GM18508 (cell line): ENCODE results near the gene CLEC2B.
A peak's percentile ranks its signal among the peaks of the same experiment; 100 is the strongest.

Experiments used
- ATAC-seq: cut with Tn5 transposase; IDR thresholded peaks from one replicate; pipeline ENCODE4 v1.9.1; 2021; ENCODE audit warnings: moderate number of reproducible peaks; ENCODE audit not compliant: insufficient read depth, unreplicated experiment

Gene CLEC2B

DNA sequence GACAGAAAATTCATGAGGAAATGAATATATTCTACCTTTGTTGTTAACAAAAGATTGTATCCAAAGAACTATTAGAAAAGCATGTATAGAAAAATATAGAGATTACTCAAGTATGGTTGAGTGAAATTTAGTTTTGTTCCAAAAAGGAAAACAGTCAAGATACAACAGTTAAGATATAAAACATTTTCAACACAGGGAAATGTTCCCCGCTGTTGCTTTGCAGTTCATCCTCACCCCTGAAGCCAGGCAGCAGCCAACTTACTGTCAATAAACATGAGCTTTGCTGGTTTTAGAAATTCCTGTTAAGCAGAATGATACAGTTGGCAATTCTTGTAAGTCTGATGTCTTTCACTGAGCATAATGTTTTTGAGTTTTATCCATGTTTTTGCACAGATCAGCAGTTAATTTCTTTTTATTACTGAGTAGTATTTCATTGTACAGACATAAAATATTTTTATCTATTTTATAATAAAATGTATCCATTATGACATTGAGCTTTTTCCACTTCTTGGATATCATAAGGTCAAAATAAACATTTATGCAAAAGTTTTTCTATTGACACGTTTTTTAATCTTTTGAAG lies 1.2 kb upstream of the CLEC2B start:
- ATAC-seq: no peak

DNA sequence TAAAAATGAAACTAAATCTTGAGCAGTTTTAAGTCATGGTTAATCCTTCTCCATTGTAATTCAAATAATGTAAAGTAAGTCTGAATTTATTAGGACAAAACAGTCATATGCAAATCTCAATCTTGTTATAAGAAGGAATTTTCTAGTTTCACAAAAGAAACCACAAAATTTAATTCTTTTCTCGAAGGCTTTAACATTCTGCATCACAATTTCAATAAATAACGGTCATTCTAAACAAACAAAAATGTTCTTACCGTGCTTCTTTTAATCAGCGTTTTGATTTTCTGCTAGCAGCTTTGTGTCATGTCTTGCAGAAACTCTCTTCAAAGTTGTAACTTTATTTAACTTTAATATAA lies 225 bp downstream of the CLEC2B start:
- ATAC-seq: no peak

DNA sequence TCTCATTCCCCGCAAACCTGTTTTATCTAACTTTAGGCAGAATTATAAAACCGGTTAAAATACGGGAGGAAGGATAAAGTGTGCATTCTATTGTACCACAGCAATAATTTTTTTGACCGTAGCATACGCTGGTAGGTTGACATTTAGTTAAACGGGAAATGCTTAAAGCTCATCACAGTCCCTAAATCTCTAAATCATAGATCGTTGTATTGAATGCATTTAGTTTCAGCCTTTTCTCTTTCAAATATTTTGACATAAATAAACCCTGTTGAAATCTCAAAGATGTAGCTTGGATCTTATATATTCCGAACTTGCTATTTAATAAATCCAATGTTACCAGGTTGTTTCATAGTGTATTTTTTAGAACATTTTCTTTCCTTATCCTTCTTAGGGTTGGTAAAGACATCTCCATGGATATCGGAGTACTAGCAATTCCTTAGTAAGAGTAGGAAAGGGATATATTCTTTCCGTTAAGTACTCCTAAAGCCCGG lies 798 bp downstream of the CLEC2B start:
- ATAC-seq: no peak

DNA sequence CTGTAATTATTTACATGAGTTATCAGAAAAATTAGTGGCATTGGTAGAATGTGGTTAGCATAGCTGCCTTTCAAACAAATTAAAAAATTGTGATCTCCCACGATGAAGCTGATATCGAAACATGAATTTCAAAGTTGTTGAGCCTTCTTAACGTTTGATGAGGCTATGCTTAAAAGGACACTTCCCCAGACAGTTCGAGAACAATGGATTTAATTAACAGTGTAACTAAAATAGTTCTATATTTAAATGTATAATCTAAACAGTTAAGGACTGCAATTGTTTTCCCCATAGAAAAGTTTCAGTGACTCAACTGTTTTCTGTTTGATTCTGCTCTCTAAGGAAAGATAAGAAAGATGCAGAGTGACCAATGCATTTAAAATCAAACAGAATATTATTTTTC lies 1.6 kb downstream of the CLEC2B start:
- ATAC-seq: no peak

DNA sequence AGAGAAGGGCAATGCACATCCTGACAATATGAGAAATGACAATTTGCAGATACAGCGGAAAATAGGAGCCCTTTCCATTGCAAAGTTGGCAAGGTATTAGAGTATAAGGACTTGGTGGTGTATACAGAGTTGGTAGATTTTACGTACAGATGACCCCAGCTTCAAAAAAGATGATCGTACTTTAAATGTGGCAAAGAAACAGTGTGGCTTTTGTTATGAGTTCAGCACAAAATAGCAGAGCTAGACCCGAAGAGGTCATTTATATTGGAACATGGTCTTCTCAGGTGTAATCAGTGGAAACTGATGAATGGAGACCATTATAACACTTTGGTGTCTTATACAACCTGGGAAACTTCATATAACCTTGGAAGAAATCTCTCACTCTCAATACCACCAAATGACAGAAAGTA lies 2.3 kb downstream of the CLEC2B start:
- ATAC-seq: no peak

DNA sequence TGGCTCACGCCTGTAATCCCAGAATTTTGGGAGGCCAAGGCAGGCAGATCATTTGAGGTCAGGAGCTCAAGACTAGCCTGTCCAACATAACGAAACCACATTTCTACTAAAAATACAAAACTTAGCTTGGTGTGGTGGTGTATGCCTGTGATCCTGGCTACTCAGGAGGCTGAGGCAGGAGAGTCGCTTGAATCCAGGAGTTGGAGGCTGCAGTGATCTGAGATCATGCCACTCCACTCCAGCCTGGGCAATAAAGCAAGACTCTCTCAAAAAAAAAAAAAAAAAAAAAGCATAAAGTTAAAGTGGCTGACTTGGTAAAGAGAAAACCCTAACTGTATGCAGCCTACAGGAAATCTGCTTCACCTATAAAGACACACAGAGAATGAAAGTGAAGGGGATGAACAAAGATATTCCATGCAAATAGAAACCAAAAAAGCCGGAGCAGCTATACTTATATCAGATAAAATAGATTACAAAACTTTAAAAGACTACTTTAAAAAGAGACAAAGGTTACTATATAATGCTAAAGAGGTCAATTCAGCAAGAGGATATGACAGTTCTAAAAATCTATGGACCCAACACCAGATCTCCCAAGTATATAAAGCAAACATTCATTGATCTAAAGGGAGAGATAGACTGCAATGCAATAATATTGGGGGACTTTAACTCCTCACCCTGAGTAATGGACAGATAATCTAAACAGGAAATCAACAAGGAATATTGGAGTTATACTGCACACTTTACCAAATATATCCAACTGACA lies 4.1 kb downstream of the CLEC2B start:
- no peak for ATAC-seq

DNA sequence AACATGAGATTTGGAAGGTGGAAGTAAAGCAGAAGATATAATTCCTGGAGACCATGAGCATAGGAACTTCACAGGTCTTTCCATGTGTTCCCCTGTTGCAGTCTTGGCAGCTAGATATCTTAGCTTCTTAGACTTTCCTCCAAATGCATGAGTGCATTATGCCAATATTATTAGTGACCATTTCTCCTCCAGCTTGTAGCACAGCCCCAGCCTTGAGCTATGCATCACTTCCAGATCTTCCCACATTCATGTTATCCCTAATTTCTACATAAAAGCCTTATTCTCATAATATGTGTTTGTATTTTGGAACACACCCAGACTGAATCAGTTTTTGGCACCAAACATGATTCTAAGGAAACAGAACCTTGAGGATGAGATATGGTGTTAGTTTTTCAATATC lies 11.0 kb downstream of the CLEC2B start:
- no peak for ATAC-seq

DNA sequence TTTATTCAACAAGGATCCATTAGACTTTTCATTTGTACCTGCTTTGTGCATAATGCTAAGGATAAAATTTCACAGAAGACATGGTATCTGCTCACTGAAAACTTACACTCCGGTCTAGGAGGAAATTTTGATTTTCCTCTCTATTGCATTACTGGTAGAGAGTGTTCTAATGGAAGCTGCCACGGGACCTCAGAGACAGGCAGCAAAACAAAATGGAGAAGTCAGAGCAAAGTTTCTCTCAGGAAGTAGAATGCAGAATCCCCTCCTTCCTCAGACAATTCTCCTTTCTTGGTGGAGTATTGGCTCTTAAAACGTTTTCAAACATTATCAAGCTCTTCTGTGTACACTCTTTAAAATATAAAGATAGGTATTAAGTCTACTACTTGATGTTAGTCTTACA lies 12.3 kb downstream of the CLEC2B start:
- no peak for ATAC-seq

DNA sequence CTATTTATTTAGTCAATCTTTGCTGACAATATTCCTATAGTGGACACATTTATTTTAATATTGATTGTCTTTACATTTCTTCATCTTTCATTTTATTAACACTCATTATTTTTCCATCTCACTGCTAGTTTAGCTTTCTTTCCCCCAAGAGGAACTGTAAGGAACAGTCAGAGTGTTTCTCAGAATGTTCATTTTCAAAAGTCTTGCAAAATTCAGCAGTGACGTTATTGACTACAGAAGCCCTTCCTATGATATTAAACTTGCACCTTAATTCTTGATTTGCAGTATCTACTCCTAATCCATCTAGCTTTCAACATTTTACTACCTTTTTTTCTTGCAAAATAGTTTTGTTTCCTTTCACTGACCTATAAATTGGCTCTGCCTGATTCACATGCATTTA lies 13.0 kb downstream of the CLEC2B start:
- no peak for ATAC-seq

DNA sequence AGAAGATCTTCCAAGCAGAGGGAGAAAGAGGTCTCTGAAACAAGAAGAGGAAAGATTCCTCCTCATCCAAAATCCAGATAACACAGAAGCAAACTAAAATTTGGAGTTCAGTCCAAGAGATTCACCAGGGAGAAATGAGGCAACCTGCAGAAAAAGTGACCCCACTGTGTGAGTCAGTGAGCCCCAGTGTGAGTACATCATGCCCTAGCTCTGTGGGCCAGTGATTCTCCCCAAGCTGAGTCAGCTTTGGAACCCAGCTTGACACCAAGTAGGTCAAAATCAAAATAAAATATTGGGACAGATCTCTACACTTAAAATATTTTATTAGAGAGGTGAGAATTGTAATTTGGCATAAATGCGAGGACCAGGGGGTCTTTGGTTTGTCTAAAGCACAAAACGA lies 17.2 kb downstream of the CLEC2B start:
- no peak for ATAC-seq

DNA sequence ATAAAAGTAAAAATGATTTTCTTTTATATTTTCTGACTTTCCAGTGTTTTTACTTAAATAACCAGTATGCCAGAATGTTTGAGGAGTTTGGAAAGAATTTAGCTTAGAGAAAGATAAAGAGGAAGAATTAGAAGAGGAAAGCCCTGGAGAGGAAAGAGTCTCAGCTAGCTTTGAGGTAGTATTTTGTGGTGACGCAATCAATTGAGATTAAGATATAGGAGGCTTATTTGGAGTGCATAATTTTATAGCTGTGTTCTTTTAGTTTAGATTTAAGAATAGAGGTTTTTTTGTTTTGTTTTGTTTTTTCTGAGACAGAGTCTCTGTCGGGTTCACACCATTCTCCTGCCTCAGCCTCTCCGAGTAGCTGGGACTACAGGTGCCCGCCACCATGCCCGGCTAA lies 18.1 kb downstream of the CLEC2B start:
- ATAC-seq: no peak

DNA sequence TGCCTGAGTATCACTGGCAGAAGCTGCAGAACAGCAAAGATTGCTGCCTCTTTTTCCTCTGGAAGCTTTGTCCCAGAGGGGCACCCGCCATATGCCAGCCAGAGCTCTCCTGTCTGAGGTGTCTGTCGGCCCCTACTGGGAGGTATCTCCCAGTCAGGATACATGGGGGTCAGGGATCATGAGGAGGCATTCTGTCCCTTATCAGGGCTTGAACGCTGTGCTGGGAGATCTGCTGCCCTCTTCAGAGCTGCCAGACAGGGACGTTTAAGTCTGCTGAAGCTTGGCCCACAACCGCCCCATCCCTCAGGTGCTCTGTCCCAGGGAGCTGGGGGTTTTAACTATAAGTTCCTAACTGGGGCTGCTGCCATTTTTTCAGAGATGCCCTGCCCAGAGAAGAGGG lies 20.3 kb downstream of the CLEC2B start:
- no peak for ATAC-seq

DNA sequence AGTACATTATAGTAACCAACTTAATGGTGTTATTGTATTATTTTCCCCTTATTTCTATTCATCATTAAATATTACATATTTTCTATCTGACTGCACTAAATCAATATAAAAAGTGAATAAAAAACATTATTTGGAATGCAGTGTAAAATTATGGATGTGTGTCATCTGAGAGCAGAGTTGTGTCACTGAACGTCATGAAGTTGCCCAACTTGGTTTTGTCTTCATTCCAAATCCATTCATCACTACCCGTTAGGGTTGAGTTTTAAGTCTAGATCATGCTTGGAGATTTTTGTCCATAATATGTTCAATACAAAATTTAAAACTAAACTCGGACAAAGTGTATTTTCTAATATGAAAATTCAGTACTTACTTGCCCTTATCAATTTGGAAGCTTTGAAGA lies 25.7 kb downstream of the CLEC2B start:
- no peak for ATAC-seq

DNA sequence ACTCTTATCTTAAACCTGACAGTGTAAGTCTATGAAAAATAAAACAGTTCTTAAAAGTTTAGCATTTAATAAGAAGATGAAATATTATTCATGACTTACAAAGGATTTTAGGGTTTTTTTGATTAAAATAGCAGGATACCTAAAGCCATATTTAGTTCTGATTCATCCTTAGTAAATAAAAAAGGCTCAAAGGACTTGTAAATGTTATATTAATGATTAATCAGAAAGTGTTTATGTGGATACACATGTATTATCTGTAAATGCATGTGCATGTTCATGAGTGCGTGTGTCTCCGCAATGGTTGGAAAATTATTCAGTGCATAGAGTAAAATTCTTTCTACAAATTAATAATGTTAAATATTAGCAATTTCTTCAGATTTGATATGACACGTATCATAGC lies 37.4 kb downstream of the CLEC2B start:
- no peak for ATAC-seq

DNA sequence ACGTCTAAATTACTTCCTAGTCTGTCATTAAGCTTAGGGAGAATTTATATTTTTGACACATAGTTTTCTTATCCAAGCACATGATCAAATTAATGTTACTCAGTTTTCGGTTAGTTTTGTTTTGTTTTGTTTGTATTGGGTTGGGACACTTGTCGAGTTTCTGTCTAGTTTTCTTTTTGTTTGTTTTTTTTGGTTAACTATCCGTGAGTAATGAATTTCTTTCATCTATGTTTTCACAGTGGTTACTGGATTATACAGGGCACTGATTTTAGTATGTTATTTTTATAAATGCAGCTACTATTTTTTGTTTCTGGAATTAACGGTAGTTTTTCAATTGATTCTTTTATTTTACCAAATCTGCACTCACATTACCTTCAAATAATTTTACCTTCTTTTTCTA lies 39.2 kb downstream of the CLEC2B start:
- ATAC-seq: no peak

DNA sequence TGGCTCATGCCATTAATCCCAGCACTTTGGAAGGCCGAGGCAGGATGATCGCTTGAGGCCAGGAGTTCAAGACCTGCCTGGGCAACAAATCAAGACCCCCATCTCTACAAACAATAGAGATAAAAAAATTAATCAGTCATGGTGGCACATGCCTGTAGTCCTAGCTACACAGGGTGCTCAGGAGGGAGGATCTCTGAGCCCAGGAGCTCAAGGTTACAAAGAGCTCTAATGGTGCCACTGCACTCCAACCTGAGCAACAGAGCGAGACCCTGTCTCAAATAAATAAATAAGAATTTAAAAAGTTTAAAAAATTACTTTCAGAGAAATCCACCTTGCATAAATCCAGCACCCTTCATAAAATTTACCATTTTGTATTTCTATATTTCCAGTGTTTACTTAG lies 39.7 kb downstream of the CLEC2B start:
- ATAC-seq: no peak

DNA sequence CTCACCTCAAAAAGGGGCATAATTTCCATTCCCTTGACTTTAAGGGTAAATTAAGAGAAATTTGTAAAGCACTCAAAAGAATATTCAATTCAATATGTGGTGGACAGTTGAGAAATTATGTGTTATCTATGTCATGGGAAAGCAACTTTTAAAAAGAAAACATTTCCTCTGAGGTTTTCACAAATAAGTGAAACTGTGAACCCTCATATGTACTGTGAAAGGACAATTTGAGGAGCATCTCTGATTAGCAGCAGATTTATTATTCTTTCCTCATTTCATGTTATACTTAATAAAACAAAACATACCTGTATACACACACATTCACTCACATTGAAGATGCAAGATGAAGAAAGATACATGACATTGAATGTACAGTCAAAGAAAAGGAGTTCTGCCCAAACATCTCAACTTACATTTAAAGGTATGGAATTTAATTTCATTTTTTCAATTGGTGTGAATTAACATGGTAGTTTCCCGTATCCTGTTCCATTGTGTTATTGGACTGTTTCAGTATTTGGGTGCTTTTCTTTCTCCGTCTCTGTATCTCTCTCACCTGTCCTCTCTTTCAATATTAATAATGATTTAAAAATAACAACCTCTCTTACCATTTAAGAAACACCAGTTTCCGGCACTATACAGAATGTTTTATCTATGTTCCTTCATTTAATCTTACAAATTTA lies 41.8 kb downstream of the CLEC2B start, which contains the start of gene KLRF1:
Gene KLRF1 (plus strand): TSS at position 273 of the 680 bp plus-strand sequence. CDS start 64 bp downstream, at position 337.
- ATAC-seq: no peak

DNA sequence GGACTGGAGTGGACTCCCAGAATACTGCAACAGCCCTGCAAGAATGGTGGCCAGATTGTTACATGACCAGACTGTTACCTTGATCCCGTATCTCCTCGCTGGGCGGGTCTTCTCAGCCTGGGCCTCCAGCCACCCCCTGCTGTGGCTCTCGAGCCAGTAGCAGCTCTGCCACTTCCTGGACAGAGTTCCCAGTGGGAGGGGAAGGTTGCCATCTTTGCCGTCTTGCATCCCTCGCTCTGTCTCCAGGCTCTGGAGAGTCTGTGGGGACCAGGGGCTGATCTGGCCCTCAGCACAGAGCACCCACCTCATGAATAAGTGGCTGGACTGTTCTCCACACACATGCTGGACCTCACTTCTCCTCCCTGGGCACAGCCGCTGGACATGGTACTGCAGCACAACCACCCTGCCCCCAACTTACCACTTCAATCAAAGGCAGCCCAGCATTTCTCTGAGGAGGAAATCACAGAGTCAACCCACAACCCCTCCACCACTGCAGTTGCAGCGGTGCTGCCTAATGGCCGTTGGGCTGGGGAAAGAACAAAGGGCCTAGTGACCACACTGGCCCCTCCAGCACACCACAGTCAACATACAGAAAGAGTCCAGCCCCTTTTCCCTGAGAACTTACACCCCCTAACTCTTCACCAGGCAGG lies 48.7 kb downstream of the CLEC2B start:
- no peak for ATAC-seq

DNA sequence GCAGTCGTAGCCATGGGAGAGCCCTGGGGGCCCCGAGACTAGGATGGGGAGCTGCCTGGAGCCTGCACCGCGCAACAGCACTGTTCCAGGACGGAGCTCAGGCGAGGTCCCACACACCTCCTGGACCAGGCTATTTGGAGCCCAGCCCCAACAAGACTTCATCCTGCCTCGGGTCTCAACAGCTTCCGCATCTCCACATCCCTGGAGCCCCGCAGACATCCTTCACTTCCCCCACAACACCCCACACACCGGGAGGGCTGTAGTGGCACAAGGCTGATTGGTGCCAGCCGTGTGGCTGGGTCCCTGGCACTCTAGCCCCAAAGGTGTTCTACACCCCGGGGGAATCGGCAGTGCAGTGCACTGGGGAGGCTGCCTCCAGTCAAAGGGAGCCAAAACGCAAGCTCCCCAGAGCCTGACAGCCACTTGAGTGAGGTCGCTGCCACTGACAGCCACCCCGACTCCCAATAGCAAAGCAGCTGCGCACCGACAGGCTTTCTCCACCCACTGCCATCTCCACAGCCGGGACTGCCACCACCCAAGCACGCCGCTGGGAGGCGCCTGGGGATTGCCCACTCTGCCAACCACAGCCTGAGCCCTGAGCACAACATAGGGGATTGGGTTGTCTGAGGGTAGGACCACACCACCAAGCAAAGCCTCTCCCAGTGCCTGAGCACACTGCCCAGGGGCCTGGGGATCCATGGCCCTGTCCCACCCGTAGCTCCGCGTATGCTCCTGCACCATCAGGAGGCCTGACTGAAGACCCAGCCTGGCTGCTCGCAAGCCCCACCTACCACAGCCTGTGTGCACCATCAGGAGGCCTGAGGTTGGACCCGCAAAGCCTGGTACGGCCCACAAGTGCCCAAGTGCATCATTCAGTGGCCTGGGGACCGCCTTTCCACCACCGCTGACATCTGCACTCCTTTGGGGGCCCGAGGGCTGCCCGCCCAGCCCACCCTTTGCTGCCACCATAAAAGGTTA lies 55.0 kb downstream of the CLEC2B start:
- ATAC-seq: peak; percentile 72

DNA sequence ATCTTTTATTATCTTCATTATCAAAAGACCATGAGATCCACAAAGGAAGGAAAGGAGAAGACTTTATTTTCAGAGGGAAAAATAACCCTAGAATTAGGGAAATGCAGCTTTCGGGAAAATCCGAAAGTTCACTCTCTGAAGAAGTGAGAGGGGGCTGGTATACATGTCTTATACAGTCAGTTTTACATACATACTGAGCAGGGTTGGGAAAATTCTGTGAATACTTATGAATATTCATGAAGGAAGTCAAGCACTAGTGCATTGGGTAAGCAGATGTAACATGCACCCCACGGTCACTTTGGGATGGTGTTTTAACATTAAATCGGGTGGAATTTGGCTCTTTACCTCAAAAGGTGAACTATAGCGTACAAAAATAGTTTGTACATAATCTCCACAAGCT lies 57.5 kb downstream of the CLEC2B start:
- ATAC-seq: no peak
